Astrocyte of the cerebellum (primary cell): ENCODE measurements around the gene RLIM.

ENCODE experiments used
- DNase-seq: peaks from one replicate; pipeline ENCODE4 v3.0.0-alpha.2; 2011; ENCODE audit warnings: low read depth
- H3K4me3 ChIP-seq: 2 replicates; pipeline ENCODE4 v1.5.1; 2011; ENCODE audit warnings: mild to moderate bottlenecking, low read depth, low read length, moderate library complexity
- in situ Hi-C: cut with HindIII; loops from 2 replicates; pipeline ENCODE4 v1.10.0; 2017; ENCODE audit warnings: low sequenced_read_pairs
- TF ChIP-seq, protein P1 (sequence below): IDR thresholded peaks from 2 replicates; pipeline ENCODE4 v1.5.1; 2012; ENCODE audit warnings: low read length, low read depth, moderate library complexity, mild to moderate bottlenecking; ENCODE audit errors: missing control alignments

RLIM gene

GRCh38 chrX:74540635-74541249, 73.7 kb downstream of the RLIM start:
- in situ Hi-C loops: no loop called here
- TF ChIP-seq, protein P1, sequence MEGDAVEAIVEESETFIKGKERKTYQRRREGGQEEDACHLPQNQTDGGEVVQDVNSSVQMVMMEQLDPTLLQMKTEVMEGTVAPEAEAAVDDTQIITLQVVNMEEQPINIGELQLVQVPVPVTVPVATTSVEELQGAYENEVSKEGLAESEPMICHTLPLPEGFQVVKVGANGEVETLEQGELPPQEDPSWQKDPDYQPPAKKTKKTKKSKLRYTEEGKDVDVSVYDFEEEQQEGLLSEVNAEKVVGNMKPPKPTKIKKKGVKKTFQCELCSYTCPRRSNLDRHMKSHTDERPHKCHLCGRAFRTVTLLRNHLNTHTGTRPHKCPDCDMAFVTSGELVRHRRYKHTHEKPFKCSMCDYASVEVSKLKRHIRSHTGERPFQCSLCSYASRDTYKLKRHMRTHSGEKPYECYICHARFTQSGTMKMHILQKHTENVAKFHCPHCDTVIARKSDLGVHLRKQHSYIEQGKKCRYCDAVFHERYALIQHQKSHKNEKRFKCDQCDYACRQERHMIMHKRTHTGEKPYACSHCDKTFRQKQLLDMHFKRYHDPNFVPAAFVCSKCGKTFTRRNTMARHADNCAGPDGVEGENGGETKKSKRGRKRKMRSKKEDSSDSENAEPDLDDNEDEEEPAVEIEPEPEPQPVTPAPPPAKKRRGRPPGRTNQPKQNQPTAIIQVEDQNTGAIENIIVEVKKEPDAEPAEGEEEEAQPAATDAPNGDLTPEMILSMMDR: no peak
- H3K4me3 ChIP-seq: no peak overlapping the region
- DNase-seq: no peak

DNA sequence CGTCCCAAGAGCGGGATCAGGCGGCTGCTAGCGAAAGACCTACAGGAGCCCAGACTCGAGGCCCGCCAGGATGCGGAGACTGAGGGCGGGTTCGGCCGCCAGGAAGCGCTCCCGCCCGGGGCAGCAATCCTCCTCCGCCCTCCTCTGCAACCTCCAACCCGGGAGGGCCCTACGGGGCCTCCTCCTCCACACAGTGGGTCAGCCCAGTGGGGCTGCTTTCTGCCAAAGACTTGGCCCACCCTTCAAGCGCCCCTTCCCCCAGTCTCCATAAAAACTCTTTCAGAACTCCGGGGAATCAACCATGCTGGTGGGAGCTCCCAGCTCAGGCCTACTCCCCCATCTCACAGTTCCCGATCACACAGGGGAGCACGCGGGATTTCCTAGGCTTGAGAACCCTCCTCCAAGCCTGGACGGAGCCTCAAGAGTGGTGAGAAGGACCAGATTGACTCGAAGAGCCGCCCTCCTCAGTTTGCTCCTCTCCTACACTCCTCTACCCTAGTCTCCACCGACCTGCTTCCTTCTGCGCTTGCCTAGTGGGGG, 77.5 kb downstream of the RLIM start:
- no peak for DNase-seq
- TF ChIP-seq, protein P1: no peak
- H3K4me3 ChIP-seq: peak overlapping the region; percentile 34
- in situ Hi-C loops: no loop called here

DNA sequence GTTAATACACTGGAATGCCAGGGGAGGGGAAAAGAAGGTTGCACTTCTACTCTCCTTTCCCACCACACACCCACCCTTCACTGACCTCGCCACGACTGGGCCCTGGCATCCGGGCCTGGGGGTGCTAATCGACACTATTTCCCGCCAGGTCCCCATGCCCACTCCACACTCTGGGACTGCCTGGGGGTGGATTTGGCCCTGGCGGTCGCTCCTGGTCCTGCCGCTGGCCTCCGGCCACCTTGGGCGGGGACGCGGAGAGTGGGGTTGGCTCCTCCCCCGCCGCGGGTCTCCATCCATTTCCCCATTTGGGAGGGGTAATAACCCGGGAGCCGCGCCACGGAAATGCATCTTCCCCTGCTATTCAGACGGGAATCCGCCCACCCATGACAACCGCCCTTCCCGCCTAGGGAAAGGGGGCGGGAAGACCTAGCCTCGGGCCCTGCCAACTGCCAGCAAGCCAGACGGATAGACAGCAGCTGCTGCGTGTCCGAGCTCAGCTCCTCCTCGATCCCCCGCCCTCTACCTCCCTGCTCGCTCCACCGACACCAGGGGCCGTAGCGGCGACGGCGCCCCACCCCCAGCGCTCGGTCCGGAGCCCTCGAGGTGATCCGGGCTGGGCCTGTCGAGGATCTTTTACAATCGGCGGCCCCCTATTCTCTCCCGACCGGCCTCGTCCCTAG, 78.1 kb downstream of the RLIM start:
- peak; percentile 57 for DNase-seq
- peak overlapping the region; percentile 34 for H3K4me3 ChIP-seq
- in situ Hi-C loops: no loop called here
- TF ChIP-seq, protein P1: peak; percentile 43

- TF ChIP-seq, protein P1: peak; percentile 55
- DNase-seq: peak; percentile 42
- in situ Hi-C loops: no loop called here
- H3K4me3 ChIP-seq: peak overlapping the region; percentile 34
Observed at GRCh38 chrX:74535408-74536151, 78.8 kb downstream of the RLIM start.
